ENCODE measurements around the gene PLCB4. TPM values are rescaled to one million over a fixed set of nuclear protein-coding genes. Genes with fewer than 3 reads are reported as not detected.

Gene PLCB4
- total RNA-seq, 4 donors from 2014 or later: 20.6 to 45.9 (median 34.2) TPM

- H3K36me3 ChIP-seq: no peaks in the 10 kb centered on the region
- no peak for TF ChIP-seq POLR2AphosphoS5 (IDR thresholded peaks at IDR 0.05)
- no peak for TF ChIP-seq EP300 (IDR thresholded peaks at IDR 0.05; ENCODE audit: low read depth)
- TF ChIP-seq, protein P1, sequence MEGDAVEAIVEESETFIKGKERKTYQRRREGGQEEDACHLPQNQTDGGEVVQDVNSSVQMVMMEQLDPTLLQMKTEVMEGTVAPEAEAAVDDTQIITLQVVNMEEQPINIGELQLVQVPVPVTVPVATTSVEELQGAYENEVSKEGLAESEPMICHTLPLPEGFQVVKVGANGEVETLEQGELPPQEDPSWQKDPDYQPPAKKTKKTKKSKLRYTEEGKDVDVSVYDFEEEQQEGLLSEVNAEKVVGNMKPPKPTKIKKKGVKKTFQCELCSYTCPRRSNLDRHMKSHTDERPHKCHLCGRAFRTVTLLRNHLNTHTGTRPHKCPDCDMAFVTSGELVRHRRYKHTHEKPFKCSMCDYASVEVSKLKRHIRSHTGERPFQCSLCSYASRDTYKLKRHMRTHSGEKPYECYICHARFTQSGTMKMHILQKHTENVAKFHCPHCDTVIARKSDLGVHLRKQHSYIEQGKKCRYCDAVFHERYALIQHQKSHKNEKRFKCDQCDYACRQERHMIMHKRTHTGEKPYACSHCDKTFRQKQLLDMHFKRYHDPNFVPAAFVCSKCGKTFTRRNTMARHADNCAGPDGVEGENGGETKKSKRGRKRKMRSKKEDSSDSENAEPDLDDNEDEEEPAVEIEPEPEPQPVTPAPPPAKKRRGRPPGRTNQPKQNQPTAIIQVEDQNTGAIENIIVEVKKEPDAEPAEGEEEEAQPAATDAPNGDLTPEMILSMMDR (IDR thresholded peaks at IDR 0.05): no peak
- TF ChIP-seq POLR2A (IDR thresholded peaks at IDR 0.05): no peak
- no peak for DNase-seq
- no peak overlapping the region for H3K4me3 ChIP-seq
- WGBS, 2 donors (ENCODE audit: low coverage in 1 of 2): 51 to 71% methylated on average over 1 of the region's 1 CpG
- in situ Hi-C loops (cut with MboI; ENCODE audit: low pct_ligation_motif_present in 1 of 4, low pct_unique_long_range_greater_than_20kb in 1 of 4, low sequenced_read_pairs in 3 of 4) (no loop called here), intact Hi-C loops (cut with DNase I; ENCODE audit: low total_unique reads) (no loop called here)
- no peaks in the 10 kb centered on the region for H3K27me3 ChIP-seq
- H3K4me1 ChIP-seq: no peaks in the 10 kb centered on the region
- no peak overlapping the region for H3K27ac ChIP-seq
- no peaks in the 10 kb centered on the region for H3K9me3 ChIP-seq
Observed at GRCh38 chr20:9258901-9259300, 190.0 kb downstream of the PLCB4 start.

DNA sequence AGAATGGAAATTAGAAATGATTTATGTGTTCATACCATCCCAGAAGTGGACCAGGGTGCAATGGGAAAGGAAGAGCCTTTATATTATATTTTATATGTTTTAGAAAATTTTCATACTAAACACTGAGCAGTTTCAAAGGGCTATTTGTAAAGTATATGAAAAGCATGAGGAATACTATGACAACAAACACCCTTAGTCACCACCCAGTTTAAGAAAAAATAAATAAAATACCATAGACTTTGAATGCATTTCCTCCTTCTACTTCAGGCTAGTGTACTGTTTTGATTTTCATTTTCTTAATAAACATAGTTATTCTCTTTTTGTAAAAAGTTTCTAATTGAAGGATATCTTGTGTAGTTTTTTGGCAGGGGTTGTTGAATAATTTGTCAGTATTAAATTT, 191.1 kb downstream of the PLCB4 start:
- no peak overlapping the region for H3K4me3 ChIP-seq
- DNase-seq: no peak
- no peaks in the 10 kb centered on the region for H3K36me3 ChIP-seq
- intact Hi-C loops (cut with DNase I; ENCODE audit: low total_unique reads): no loop called here
- TF ChIP-seq POLR2AphosphoS5 (IDR thresholded peaks at IDR 0.05) (no peak), POLR2A (IDR thresholded peaks at IDR 0.05) (no peak), EP300 (IDR thresholded peaks at IDR 0.05; ENCODE audit: low read depth) (no peak)
- TF ChIP-seq, protein P1 (IDR thresholded peaks at IDR 0.05): no peak
- H3K27ac ChIP-seq: no peak overlapping the region
- in situ Hi-C loops (cut with MboI; ENCODE audit: low pct_ligation_motif_present in 1 of 4, low pct_unique_long_range_greater_than_20kb in 1 of 4, low sequenced_read_pairs in 3 of 4): no loop called here
- H3K4me1 ChIP-seq: no peaks in the 10 kb centered on the region
- no peaks in the 10 kb centered on the region for H3K9me3 ChIP-seq
- H3K27me3 ChIP-seq: no peaks in the 10 kb centered on the region

GRCh38 chr20:9261781-9262180, 192.9 kb downstream of the PLCB4 start:
- WGBS, 2 donors (ENCODE audit: low coverage in 1 of 2): 88 to 94% methylated on average over 2 of the region's 2 CpGs

DNA sequence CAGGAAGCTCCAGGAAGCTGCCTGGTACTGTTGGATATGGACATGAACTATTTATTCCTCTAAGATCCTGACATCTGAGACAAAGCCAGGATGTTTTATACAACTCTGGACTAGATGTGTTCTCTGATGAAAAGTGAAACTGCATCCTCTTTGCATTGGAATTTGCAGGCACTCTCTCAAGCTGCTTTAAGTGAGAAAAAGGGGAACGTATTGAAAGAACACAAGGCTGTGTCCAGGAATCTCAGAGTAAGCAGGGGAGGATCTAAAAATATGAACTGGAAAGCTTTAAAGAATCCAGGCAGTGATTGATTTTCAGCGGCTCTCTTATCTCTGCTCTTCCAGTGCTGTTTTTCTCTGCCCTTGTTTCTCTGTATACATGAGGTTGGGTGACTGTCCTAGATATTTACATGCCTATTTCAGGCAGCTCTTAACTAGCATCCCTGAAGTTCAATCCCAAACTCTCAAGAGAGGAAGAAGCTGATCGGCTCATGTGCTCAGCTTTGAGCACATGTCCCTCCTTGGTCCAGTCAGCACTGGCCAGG, 193.8 kb downstream of the PLCB4 start:
- Histone ChIP-seq H3K9me3 (no peaks in the 10 kb centered on the region), H3K4me3 (no peak overlapping the region), H3K27ac (no peak overlapping the region), H3K36me3 (no peaks in the 10 kb centered on the region), H3K27me3 (no peaks in the 10 kb centered on the region), H3K4me1 (no peaks in the 10 kb centered on the region)
- intact Hi-C loops (cut with DNase I; ENCODE audit: low total_unique reads) (no loop called here), in situ Hi-C loops (cut with MboI; ENCODE audit: low pct_ligation_motif_present in 1 of 4, low pct_unique_long_range_greater_than_20kb in 1 of 4, low sequenced_read_pairs in 3 of 4) (no loop called here)
- DNase-seq: no peak
- TF ChIP-seq EP300 (IDR thresholded peaks at IDR 0.05; ENCODE audit: low read depth): no peak
- no peak for TF ChIP-seq POLR2A (IDR thresholded peaks at IDR 0.05)
- no peak for TF ChIP-seq POLR2AphosphoS5 (IDR thresholded peaks at IDR 0.05)
- TF ChIP-seq, protein P1 (IDR thresholded peaks at IDR 0.05): no peak
- 51 to 60% methylated on average over 1 to 3 of the region's 3 CpGs for WGBS, 2 donors (ENCODE audit: low coverage in 1 of 2)

More at GRCh38 chr20:9261781-9262180, 192.9 kb downstream of the PLCB4 start:
- no peaks in the 10 kb centered on the region for H3K9me3 ChIP-seq
- in situ Hi-C loops (cut with MboI; ENCODE audit: low pct_ligation_motif_present in 1 of 4, low pct_unique_long_range_greater_than_20kb in 1 of 4, low sequenced_read_pairs in 3 of 4): no loop called here
- TF ChIP-seq POLR2AphosphoS5 (IDR thresholded peaks at IDR 0.05) (no peak), EP300 (IDR thresholded peaks at IDR 0.05; ENCODE audit: low read depth) (no peak), POLR2A (IDR thresholded peaks at IDR 0.05) (no peak)
- TF ChIP-seq, protein P1 (IDR thresholded peaks at IDR 0.05): no peak
- no peaks in the 10 kb centered on the region for H3K27me3 ChIP-seq
- intact Hi-C loops (cut with DNase I; ENCODE audit: low total_unique reads): no loop called here
- DNase-seq: no peak
- no peak overlapping the region for H3K27ac ChIP-seq
- H3K4me1 ChIP-seq: no peaks in the 10 kb centered on the region
- H3K36me3 ChIP-seq: no peaks in the 10 kb centered on the region
- H3K4me3 ChIP-seq: no peak overlapping the region

Data from transverse colon (tissue), 4 donors.